GM19468 (cell line): ENCODE measurements around the gene NFATC2.

ENCODE experiments used
- ATAC-seq: cut with Tn5 transposase; IDR thresholded peaks from one replicate; pipeline ENCODE4 v1.9.1; 2021; ENCODE audit warnings: mild to moderate bottlenecking, moderate library complexity, moderate number of reproducible peaks; ENCODE audit not compliant: unreplicated experiment; ENCODE audit errors: extremely low read depth

The NFATC2 gene

GRCh38 chr20:51401496-51401895 lies 141.0 kb downstream of the NFATC2 start:
- ATAC-seq: no peak

- ATAC-seq: peak; percentile 58
Measured at GRCh38 chr20:51400051-51400926, 142.2 kb downstream of the NFATC2 start.

- ATAC-seq: no peak
Measured at GRCh38 chr20:51399006-51399890, 143.3 kb downstream of the NFATC2 start.

- ATAC-seq: no peak
Measured at GRCh38 chr20:51398552-51398951, 144.0 kb downstream of the NFATC2 start.

- no peak for ATAC-seq
Measured at GRCh38 chr20:51398083-51398482, 144.4 kb downstream of the NFATC2 start.

GRCh38 chr20:51397137-51397536 lies 145.4 kb downstream of the NFATC2 start:
- ATAC-seq: no peak

- ATAC-seq: no peak
Measured at GRCh38 chr20:51396365-51396909, 146.1 kb downstream of the NFATC2 start.

- ATAC-seq: no peak
Measured at GRCh38 chr20:51394706-51395105, 147.8 kb downstream of the NFATC2 start.

- ATAC-seq: no peak
Measured at GRCh38 chr20:51393571-51393970, 148.9 kb downstream of the NFATC2 start.

GRCh38 chr20:51392614-51393186 lies 149.8 kb downstream of the NFATC2 start:
- no peak for ATAC-seq

GRCh38 chr20:51391926-51392325 lies 150.6 kb downstream of the NFATC2 start:
- ATAC-seq: no peak

- no peak for ATAC-seq
Measured at GRCh38 chr20:51389543-51390264, 152.8 kb downstream of the NFATC2 start.

- no peak for ATAC-seq
Measured at GRCh38 chr20:51388756-51389542, 153.6 kb downstream of the NFATC2 start.

GRCh38 chr20:51388227-51388626 lies 154.3 kb downstream of the NFATC2 start:
- ATAC-seq: no peak

- no peak for ATAC-seq
Measured at GRCh38 chr20:51387125-51387875, 155.2 kb downstream of the NFATC2 start.

GRCh38 chr20:51386586-51386985 lies 155.9 kb downstream of the NFATC2 start:
- no peak for ATAC-seq

GRCh38 chr20:51385646-51386530 lies 156.6 kb downstream of the NFATC2 start:
- no peak for ATAC-seq
